SK-N-SH (cell line): ENCODE data around the gene HS3ST3A1. TPM values are rescaled to one million over a fixed set of nuclear protein-coding genes. Genes with fewer than 3 reads are reported as not detected.
A peak's percentile ranks its signal among the peaks of the same experiment; 100 is the strongest.

Experiments used
- CTCF ChIA-PET: fragments of 300-600, 350-600 bp; formaldehyde crosslinking; extraction: SDS; loops from one replicate; lab custom pipeline; 2021; lab: Yijun Ruan, JAX
- POLR2A ChIA-PET: fragments of 350-600 bp; sonication (Branson Sonifier 250); formaldehyde crosslinking; extraction: SDS; loops from one replicate; lab custom pipeline; 2020; ENCODE audit warnings: antibody characterized with exemption, inconsistent platforms; lab: Yijun Ruan, JAX
- DNase-seq: peaks from one replicate; pipeline ENCODE4 v3.0.0; 2012
- H2AFZ ChIP-seq: fragments of 200-600 bp; sonication (generic); 2 replicates; pipeline ENCODE4 v1.8.1; 2016; ENCODE audit warnings: antibody characterized with exemption, mild to moderate bottlenecking, low read depth
- H3F3A ChIP-seq: fragments of 200-600 bp; sonication (generic); replicated peaks from 2 replicates; pipeline ENCODE3; 2016; ENCODE audit warnings: antibody characterized with exemption, mild to moderate bottlenecking; ENCODE audit not compliant: insufficient read depth
- H3K27ac ChIP-seq, 2 experiments: fragments of 200-500 bp in 1 of 2; fragments of 200-600 bp in 1 of 2; sonication (Bioruptor generic) in 1 of 2; sonication (generic), shearing (Covaris generic) in 1 of 2; 2 replicates each; pipeline versions ENCODE4 v1.5.1 to v1.6.1; 2014 to 2016; ENCODE audit warnings: low read depth in 2 of 2, inconsistent platforms in 1 of 2, low read length in 1 of 2, mild to moderate bottlenecking in 1 of 2, mixed read lengths in 1 of 2
- H3K27me3 ChIP-seq: fragments of 200-600 bp; sonication (generic), shearing (Covaris generic); 2 replicates; pipeline ENCODE4 v1.6.1; 2016; ENCODE audit warnings: mixed run types; ENCODE audit not compliant: insufficient read depth
- H3K36me3 ChIP-seq, 2 experiments: fragments of 200-500 bp in 1 of 2; fragments of 200-600 bp in 1 of 2; sonication (Bioruptor generic) in 1 of 2; sonication (generic) in 1 of 2; replicated peaks in 1 of 2; 2 replicates each; pipeline versions ENCODE3 to v1.5.1; 2014 to 2016; ENCODE audit warnings: low read length in 1 of 2, mild to moderate bottlenecking in 1 of 2; ENCODE audit not compliant: insufficient read depth in 2 of 2, control insufficient read depth in 1 of 2
- H3K4me1 ChIP-seq, 2 experiments: fragments of 200-500 bp in 1 of 2; fragments of 200-600 bp in 1 of 2; sonication (Bioruptor generic) in 1 of 2; sonication (generic), shearing (Covaris generic) in 1 of 2; 2 replicates each; pipeline versions ENCODE4 v1.5.1 to v1.6.1; 2014 to 2016; ENCODE audit warnings: low read depth in 1 of 2, low read length in 1 of 2, mixed run types in 1 of 2; ENCODE audit not compliant: insufficient read depth in 2 of 2, control insufficient read depth in 1 of 2
- H3K4me2 ChIP-seq: fragments of 200-600 bp; sonication (generic), shearing (Covaris generic); 2 replicates; pipeline ENCODE4 v1.6.1; 2017; ENCODE audit warnings: mixed run types
- H3K4me3 ChIP-seq, 2 experiments: fragments of 200-500 bp in 1 of 2; fragments of 200-600 bp in 1 of 2; sonication (Bioruptor generic) in 1 of 2; sonication (generic), shearing (Covaris generic) in 1 of 2; 2 replicates each; pipeline versions ENCODE4 v1.5.1 to v1.8.1; 2014 to 2016; ENCODE audit warnings: low read depth in 2 of 2, inconsistent platforms in 1 of 2, low read length in 1 of 2, mild to moderate bottlenecking in 1 of 2, mixed read lengths in 1 of 2, moderate library complexity in 1 of 2
- H3K79me2 ChIP-seq: fragments of 200-600 bp; sonication (generic); 2 replicates; pipeline ENCODE4 v1.8.1; 2017; ENCODE audit warnings: mild to moderate bottlenecking; ENCODE audit not compliant: insufficient read depth
- H3K9ac ChIP-seq: fragments of 200-600 bp; sonication (generic); 2 replicates; pipeline ENCODE4 v1.6.1; 2017; ENCODE audit warnings: mixed run types
- H3K9me2 ChIP-seq: fragments of 200-600 bp; sonication (generic); 2 replicates; pipeline ENCODE4 v1.6.1; 2017; ENCODE audit warnings: mixed run types
- H3K9me3 ChIP-seq: fragments of 200-600 bp; sonication (generic); 2 replicates; pipeline ENCODE4 v1.6.1; 2017; ENCODE audit warnings: mixed run types, mild to moderate bottlenecking, moderate library complexity
- H4K20me1 ChIP-seq: fragments of 200-600 bp; sonication (generic); 2 replicates; pipeline ENCODE4 v1.6.1; 2017; ENCODE audit warnings: mild to moderate bottlenecking, mixed run types; ENCODE audit not compliant: insufficient read depth
- EZH2phosphoT487 ChIP-seq: fragments of 200-600 bp; sonication (generic); IDR thresholded peaks from 2 replicates; pipeline ENCODE4 v1.6.1; 2017; ENCODE audit warnings: low read depth, mixed run types, mild to moderate bottlenecking, antibody characterized with exemption, moderate library complexity, borderline replicate concordance
- FOSL2 ChIP-seq: IDR thresholded peaks from 2 replicates; pipeline ENCODE4 v1.4.0; 2012; ENCODE audit warnings: low read depth, mild to moderate bottlenecking, moderate library complexity, borderline replicate concordance
- GABPA ChIP-seq: IDR thresholded peaks from 2 replicates; pipeline ENCODE4 v1.4.0; 2012; ENCODE audit warnings: low read depth, mild to moderate bottlenecking
- JUND ChIP-seq: IDR thresholded peaks from 2 replicates; pipeline ENCODE4 v1.4.0; 2012
- MEF2A ChIP-seq: IDR thresholded peaks from 2 replicates; pipeline ENCODE4 v1.4.0; 2012; ENCODE audit warnings: low read depth, borderline replicate concordance
- NFIC ChIP-seq: IDR thresholded peaks from 2 replicates; pipeline ENCODE4 v1.4.0; 2012; ENCODE audit warnings: borderline replicate concordance
- RXRA ChIP-seq: IDR thresholded peaks from 2 replicates; pipeline ENCODE4 v1.4.0; 2012; ENCODE audit warnings: low read depth, mild to moderate bottlenecking, borderline replicate concordance
- SIN3A ChIP-seq: IDR thresholded peaks from 2 replicates; pipeline ENCODE4 v1.6.1; 2012; ENCODE audit warnings: low read depth, mild to moderate bottlenecking, low read length, moderate library complexity, borderline replicate concordance
- SMC3 ChIP-seq: IDR thresholded peaks from 2 replicates; pipeline ENCODE4 v1.6.1; 2012; ENCODE audit warnings: low read depth, low read length, improper control_type of control experiment
- WGBS: methylation state at CpG from one replicate; pipeline ENCODE4 v1.1.6; 2017; ENCODE audit warnings: low lambda C conversion rate; 5-methylcytosine and 5-hydroxymethylcytosine counted together
- polyA plus RNA-seq, 3 experiments: library from polyadenylated mRNA; depleted of rRNA; stranded (reverse); fragments of >200 nt; gene quantifications; 2 replicates each; pipeline ENCODE4 v1.2.3, GENCODE V29; 2012
- TF ChIP-seq, protein P1 (sequence below): IDR thresholded peaks from 2 replicates; pipeline ENCODE4 v1.4.0; 2012; ENCODE audit warnings: low read depth, borderline replicate concordance
- TF ChIP-seq, protein P2 (sequence below): IDR thresholded peaks from 2 replicates; pipeline ENCODE4 v1.4.0; 2012; ENCODE audit warnings: low read depth, borderline replicate concordance
- TF ChIP-seq, protein P3 (sequence below): IDR thresholded peaks from 2 replicates; pipeline ENCODE4 v1.4.0; 2012; ENCODE audit warnings: low read depth
- TF ChIP-seq, protein P4 (sequence below): IDR thresholded peaks from 2 replicates; pipeline ENCODE4 v1.6.1; 2012; ENCODE audit warnings: mild to moderate bottlenecking, low read depth, low read length, moderate library complexity
- TF ChIP-seq, protein P5 (sequence below): fragments of 200-600 bp; sonication (generic); IDR thresholded peaks from 2 replicates; pipeline ENCODE4 v1.6.1; 2017; ENCODE audit warnings: antibody characterized with exemption, mild to moderate bottlenecking, moderate library complexity

The HS3ST3A1 gene
- polyA plus RNA-seq, 1 of the 3 experiments (the other 2 are of a cell fraction) = 22.6 TPM

DNA sequence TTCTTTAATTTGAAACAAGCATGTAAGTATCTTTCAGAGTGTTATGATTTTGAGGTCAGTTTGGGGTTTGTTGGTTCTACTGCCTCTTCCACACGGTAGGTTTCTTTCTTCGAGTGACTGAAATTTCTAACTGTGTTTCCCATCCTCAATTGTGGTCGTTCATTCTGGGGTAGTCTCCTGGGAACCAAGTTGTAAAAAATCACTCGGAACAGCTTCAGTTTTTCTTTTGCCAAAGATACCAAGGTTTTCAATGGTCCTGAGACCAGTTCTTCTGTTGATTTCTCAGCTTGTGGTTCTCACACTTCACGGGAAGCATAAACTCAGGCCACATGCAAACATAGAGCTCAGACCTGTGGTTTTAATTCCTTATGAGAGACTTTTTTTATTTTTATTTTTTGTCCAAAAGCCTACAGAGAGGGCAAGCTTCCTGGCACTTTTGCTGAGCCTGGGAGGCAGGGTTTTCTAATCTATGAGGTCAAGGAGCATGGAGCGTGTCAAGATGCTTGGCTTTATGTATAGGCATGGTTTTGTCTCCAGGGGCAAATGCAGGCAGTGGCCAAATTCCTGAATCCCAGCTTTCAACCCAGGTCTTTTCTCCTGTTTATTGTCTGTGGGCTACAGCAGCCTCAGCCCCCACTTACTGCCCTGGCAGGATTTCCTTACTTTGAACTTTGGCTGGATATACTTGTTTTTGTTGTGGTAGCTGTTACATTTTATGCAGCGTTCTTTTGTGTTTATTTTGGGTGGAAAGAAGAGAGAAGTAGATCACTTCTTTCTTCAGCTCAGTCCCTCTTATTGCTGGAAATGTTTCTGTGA is 32.9 kb downstream of the HS3ST3A1 start:
- no peak for TF ChIP-seq SIN3A
- Histone ChIP-seq H3K4me3 (no peak overlapping the region), H3K79me2 (peaks cover 99% of the 10 kb centered on the region)

DNA sequence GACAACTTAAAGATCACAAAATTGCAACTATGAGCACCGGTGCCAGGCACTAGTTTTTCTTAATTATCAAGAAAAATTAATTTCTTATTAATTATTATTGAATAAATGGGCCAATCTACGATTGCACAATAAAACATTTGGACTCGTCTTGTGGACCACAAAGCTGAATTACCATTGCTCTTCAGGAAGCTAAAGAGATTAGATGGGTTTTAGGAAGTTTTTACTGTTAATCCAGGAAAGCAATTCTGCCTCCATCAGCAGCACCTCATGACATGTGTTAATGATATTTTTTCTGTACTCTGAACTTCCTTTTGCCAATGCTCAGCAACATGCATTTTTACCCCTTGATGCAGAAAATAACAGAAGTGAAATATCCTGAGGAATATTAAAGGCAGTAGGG is 37.9 kb downstream of the HS3ST3A1 start:
- Histone ChIP-seq H3K79me2 (peaks cover 86% of the 10 kb centered on the region), H3K9ac (no peak overlapping the region), H3K4me1 (peaks cover 0 to 31% of the 10 kb centered on the region in 2 experiments; a peak in 2 of 4 replicates), H3K27me3 (no peaks in the 10 kb centered on the region), H3K9me3 (peaks cover 4% of the 10 kb centered on the region; the same call in 1 of the 2 replicates), H3F3A (peaks cover 50% of the 10 kb centered on the region), H3K9me2 (no peaks in the 10 kb centered on the region), H3K36me3 (peaks cover 0 to 32% of the 10 kb centered on the region in 2 experiments), H3K27ac (peak overlapping the region in 1 of 2 experiments; percentile 87; a peak in 2 of 4 replicates), H3K4me2 (no peak overlapping the region), H3K4me3 (no peak overlapping the region), H4K20me1 (no peaks in the 10 kb centered on the region), H2AFZ (no peak overlapping the region)
- ChIA-PET POLR2A (no interaction called here), CTCF (interaction anchor here (1.6 kb wide), 1 partner anchor 30 kb away, joined by 8 read pairs; no protein-coding TSS in a partner anchor)
- TF ChIP-seq, protein P1, sequence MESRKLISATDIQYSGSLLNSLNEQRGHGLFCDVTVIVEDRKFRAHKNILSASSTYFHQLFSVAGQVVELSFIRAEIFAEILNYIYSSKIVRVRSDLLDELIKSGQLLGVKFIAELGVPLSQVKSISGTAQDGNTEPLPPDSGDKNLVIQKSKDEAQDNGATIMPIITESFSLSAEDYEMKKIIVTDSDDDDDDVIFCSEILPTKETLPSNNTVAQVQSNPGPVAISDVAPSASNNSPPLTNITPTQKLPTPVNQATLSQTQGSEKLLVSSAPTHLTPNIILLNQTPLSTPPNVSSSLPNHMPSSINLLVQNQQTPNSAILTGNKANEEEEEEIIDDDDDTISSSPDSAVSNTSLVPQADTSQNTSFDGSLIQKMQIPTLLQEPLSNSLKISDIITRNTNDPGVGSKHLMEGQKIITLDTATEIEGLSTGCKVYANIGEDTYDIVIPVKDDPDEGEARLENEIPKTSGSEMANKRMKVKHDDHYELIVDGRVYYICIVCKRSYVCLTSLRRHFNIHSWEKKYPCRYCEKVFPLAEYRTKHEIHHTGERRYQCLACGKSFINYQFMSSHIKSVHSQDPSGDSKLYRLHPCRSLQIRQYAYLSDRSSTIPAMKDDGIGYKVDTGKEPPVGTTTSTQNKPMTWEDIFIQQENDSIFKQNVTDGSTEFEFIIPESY = no peak
- TF ChIP-seq JUND (no peak), FOSL2 (no peak), SMC3 (no peak), RXRA (no peak), GABPA (no peak), EZH2phosphoT487 (no peak), NFIC (no peak), MEF2A (no peak)
- TF ChIP-seq, protein P2, sequence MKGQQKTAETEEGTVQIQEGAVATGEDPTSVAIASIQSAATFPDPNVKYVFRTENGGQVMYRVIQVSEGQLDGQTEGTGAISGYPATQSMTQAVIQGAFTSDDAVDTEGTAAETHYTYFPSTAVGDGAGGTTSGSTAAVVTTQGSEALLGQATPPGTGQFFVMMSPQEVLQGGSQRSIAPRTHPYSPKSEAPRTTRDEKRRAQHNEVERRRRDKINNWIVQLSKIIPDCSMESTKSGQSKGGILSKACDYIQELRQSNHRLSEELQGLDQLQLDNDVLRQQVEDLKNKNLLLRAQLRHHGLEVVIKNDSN = no peak
- TF ChIP-seq, protein P3, sequence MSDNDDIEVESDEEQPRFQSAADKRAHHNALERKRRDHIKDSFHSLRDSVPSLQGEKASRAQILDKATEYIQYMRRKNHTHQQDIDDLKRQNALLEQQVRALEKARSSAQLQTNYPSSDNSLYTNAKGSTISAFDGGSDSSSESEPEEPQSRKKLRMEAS = no peak
- TF ChIP-seq, protein P4, sequence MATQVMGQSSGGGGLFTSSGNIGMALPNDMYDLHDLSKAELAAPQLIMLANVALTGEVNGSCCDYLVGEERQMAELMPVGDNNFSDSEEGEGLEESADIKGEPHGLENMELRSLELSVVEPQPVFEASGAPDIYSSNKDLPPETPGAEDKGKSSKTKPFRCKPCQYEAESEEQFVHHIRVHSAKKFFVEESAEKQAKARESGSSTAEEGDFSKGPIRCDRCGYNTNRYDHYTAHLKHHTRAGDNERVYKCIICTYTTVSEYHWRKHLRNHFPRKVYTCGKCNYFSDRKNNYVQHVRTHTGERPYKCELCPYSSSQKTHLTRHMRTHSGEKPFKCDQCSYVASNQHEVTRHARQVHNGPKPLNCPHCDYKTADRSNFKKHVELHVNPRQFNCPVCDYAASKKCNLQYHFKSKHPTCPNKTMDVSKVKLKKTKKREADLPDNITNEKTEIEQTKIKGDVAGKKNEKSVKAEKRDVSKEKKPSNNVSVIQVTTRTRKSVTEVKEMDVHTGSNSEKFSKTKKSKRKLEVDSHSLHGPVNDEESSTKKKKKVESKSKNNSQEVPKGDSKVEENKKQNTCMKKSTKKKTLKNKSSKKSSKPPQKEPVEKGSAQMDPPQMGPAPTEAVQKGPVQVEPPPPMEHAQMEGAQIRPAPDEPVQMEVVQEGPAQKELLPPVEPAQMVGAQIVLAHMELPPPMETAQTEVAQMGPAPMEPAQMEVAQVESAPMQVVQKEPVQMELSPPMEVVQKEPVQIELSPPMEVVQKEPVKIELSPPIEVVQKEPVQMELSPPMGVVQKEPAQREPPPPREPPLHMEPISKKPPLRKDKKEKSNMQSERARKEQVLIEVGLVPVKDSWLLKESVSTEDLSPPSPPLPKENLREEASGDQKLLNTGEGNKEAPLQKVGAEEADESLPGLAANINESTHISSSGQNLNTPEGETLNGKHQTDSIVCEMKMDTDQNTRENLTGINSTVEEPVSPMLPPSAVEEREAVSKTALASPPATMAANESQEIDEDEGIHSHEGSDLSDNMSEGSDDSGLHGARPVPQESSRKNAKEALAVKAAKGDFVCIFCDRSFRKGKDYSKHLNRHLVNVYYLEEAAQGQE = no peak
- TF ChIP-seq, protein P5, sequence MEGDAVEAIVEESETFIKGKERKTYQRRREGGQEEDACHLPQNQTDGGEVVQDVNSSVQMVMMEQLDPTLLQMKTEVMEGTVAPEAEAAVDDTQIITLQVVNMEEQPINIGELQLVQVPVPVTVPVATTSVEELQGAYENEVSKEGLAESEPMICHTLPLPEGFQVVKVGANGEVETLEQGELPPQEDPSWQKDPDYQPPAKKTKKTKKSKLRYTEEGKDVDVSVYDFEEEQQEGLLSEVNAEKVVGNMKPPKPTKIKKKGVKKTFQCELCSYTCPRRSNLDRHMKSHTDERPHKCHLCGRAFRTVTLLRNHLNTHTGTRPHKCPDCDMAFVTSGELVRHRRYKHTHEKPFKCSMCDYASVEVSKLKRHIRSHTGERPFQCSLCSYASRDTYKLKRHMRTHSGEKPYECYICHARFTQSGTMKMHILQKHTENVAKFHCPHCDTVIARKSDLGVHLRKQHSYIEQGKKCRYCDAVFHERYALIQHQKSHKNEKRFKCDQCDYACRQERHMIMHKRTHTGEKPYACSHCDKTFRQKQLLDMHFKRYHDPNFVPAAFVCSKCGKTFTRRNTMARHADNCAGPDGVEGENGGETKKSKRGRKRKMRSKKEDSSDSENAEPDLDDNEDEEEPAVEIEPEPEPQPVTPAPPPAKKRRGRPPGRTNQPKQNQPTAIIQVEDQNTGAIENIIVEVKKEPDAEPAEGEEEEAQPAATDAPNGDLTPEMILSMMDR = no peak
- WGBS = 86% methylated on average over 3 of the region's 3 CpGs
- DNase-seq = no peak

More for the DNA sequence above, 32.9 kb downstream of the HS3ST3A1 start:
- POLR2A ChIA-PET = no interaction called here
- Histone ChIP-seq H4K20me1 (no peaks in the 10 kb centered on the region), H3F3A (peaks cover 13% of the 10 kb centered on the region), H3K36me3 (peaks cover 0 to 51% of the 10 kb centered on the region in 2 experiments), H3K4me1 (no peaks in the 10 kb centered on the region; a peak in 2 of 4 replicates), H3K27ac (no peak overlapping the region), H3K27me3 (no peaks in the 10 kb centered on the region), H3K9ac (no peak overlapping the region), H3K9me2 (no peaks in the 10 kb centered on the region), H3K9me3 (peaks cover 4% of the 10 kb centered on the region; the same call in 1 of the 2 replicates), H2AFZ (no peak overlapping the region), H3K4me2 (no peak overlapping the region)
- CTCF ChIA-PET = interaction anchor here (1.3 kb wide), 1 partner anchor 25 kb away, joined by 4 read pairs; no protein-coding TSS in a partner anchor
- DNase-seq = no peak
- WGBS = 78% methylated on average over 7 of the region's 7 CpGs
